Trophoblast cell (in vitro differentiated cells and primary cell): ENCODE data around the gene SCN7A.
A peak's percentile ranks its signal among the peaks of the same experiment; 100 is the strongest.

ENCODE experiments used
- DNase-seq, 2 donors: peaks; one replicate each; pipeline ENCODE4 v3.0.0-alpha.2; 2016
- H2AFZ ChIP-seq: 2 replicates; pipeline ENCODE4 v1.6.1; 2013; ENCODE audit warnings: low read length, moderate library complexity, mild to moderate bottlenecking; ENCODE audit not compliant: insufficient read depth, poor library complexity
- H2AK5ac ChIP-seq: 2 replicates; pipeline ENCODE4 v1.6.1; 2013; ENCODE audit warnings: mild to moderate bottlenecking, low read length
- H2BK120ac ChIP-seq: 2 replicates; pipeline ENCODE4 v1.6.1; 2013; ENCODE audit warnings: low read length, mild to moderate bottlenecking, moderate library complexity; ENCODE audit not compliant: insufficient read depth, poor library complexity
- H2BK12ac ChIP-seq: 2 replicates; pipeline ENCODE4 v1.6.1; 2013; ENCODE audit warnings: mild to moderate bottlenecking, low read length, moderate library complexity
- H2BK5ac ChIP-seq: 2 replicates; pipeline ENCODE4 v1.6.1; 2013; ENCODE audit warnings: low read length, low read depth, moderate library complexity, mild to moderate bottlenecking; ENCODE audit not compliant: poor library complexity
- H3K14ac ChIP-seq: 2 replicates; pipeline ENCODE4 v1.6.1; 2013; ENCODE audit warnings: mild to moderate bottlenecking, low read length
- H3K18ac ChIP-seq: 2 replicates; pipeline ENCODE4 v1.6.1; 2013; ENCODE audit warnings: mild to moderate bottlenecking, low read length
- H3K23ac ChIP-seq: 2 replicates; pipeline ENCODE4 v1.6.1; 2013; ENCODE audit warnings: low read length
- H3K27ac ChIP-seq: 2 replicates; pipeline ENCODE4 v1.5.1; 2013; ENCODE audit warnings: low read depth, mild to moderate bottlenecking, inconsistent platforms, low read length, moderate library complexity
- H3K27me3 ChIP-seq: 2 replicates; pipeline ENCODE4 v1.6.1; 2013; ENCODE audit warnings: inconsistent platforms, mild to moderate bottlenecking, low read length, moderate library complexity; ENCODE audit not compliant: insufficient read depth
- H3K36me3 ChIP-seq, 2 experiments: 1 replicate in 1 of 2; 2 replicates in 1 of 2; pipeline ENCODE4 v1.6.1; 2013; ENCODE audit warnings: low read length in 2 of 2, mild to moderate bottlenecking in 2 of 2, moderate library complexity in 1 of 2; ENCODE audit not compliant: insufficient read depth in 2 of 2, control insufficient read depth in 1 of 2
- H3K4ac ChIP-seq: 2 replicates; pipeline ENCODE4 v1.6.1; 2013; ENCODE audit warnings: low read depth, mild to moderate bottlenecking, low read length, moderate library complexity
- H3K4me1 ChIP-seq, 2 experiments: 1 replicate in 1 of 2; 2 replicates in 1 of 2; pipeline ENCODE4 v1.6.1; 2013; ENCODE audit warnings: low read length in 2 of 2, mild to moderate bottlenecking in 2 of 2, moderate library complexity in 1 of 2; ENCODE audit not compliant: insufficient read depth in 2 of 2, control insufficient read depth in 1 of 2
- H3K4me2 ChIP-seq: 2 replicates; pipeline ENCODE4 v1.6.1; 2013; ENCODE audit warnings: inconsistent platforms, mild to moderate bottlenecking, low read length, moderate library complexity
- H3K4me3 ChIP-seq: 2 replicates; pipeline ENCODE4 v1.5.1; 2013; ENCODE audit warnings: mild to moderate bottlenecking, low read depth, low read length, inconsistent platforms
- H3K79me1 ChIP-seq: one replicate; pipeline ENCODE4 v1.6.1; 2013; ENCODE audit warnings: low read length
- H3K79me2 ChIP-seq: 2 replicates; pipeline ENCODE4 v1.6.1; 2013; ENCODE audit warnings: low read length, mild to moderate bottlenecking; ENCODE audit not compliant: control insufficient read depth, insufficient read depth, poor library complexity
- H3K9ac ChIP-seq: 2 replicates; pipeline ENCODE4 v1.6.1; 2013; ENCODE audit warnings: mild to moderate bottlenecking, low read length
- H3K9me3 ChIP-seq: 2 replicates; pipeline ENCODE4 v1.6.1; 2013; ENCODE audit warnings: low read depth, mild to moderate bottlenecking, control low read depth, inconsistent platforms, low read length; ENCODE audit not compliant: insufficient read depth
- H4K12ac ChIP-seq: 2 replicates; pipeline ENCODE4 v1.6.1; 2013; ENCODE audit warnings: low read depth, mild to moderate bottlenecking, low read length, moderate library complexity
- H4K8ac ChIP-seq: 2 replicates; pipeline ENCODE4 v1.6.1; 2013; ENCODE audit warnings: low read depth, mild to moderate bottlenecking, low read length, moderate library complexity
- H4K91ac ChIP-seq: one replicate; pipeline ENCODE4 v1.6.1; 2013; ENCODE audit warnings: low read depth, mild to moderate bottlenecking, low read length, moderate library complexity
- WGBS: extraction: QIAGEN DNeasy Blood & Tissue Kit; methylation state at CpG from one replicate; pipeline ENCODE4 v1.1.7; 2013; ENCODE audit warnings: missing lambda C conversion rate; ENCODE audit not compliant: insufficient read length, insufficient coverage; ENCODE audit errors: extremely low coverage; 5-methylcytosine and 5-hydroxymethylcytosine counted together

Gene SCN7A

GRCh38 chr2:166372046-166372445 is 122.0 kb downstream of the SCN7A start:
- H3K4me2 ChIP-seq: no peak overlapping the region
- no peaks in the 10 kb centered on the region for H3K27me3 ChIP-seq
- H3K4me1 ChIP-seq: peaks cover 0 to 6% of the 10 kb centered on the region in 2 experiments
- WGBS: no CpG with 5 or more reads among the region's 2 CpGs
- no peak overlapping the region for H4K91ac ChIP-seq
- no peaks in the 10 kb centered on the region for H3K9me3 ChIP-seq
- no peaks in the 10 kb centered on the region for H3K79me2 ChIP-seq
- no peak overlapping the region for H3K4ac ChIP-seq
- H2AFZ ChIP-seq: no peak overlapping the region
- H2BK12ac ChIP-seq: no peak overlapping the region
- H4K12ac ChIP-seq: no peak overlapping the region
- H2BK120ac ChIP-seq: no peak overlapping the region
- no peaks in the 10 kb centered on the region for H3K36me3 ChIP-seq
- no peak overlapping the region for H3K18ac ChIP-seq
- no peak overlapping the region for H3K14ac ChIP-seq
- no peak overlapping the region for H3K9ac ChIP-seq
- no peak overlapping the region for H3K23ac ChIP-seq
- no peak overlapping the region for H2BK5ac ChIP-seq
- DNase-seq: peak; percentile 71 to 87
- H3K4me3 ChIP-seq: no peak overlapping the region
- H3K27ac ChIP-seq: no peak overlapping the region
- H4K8ac ChIP-seq: no peak overlapping the region
- H2AK5ac ChIP-seq: no peak overlapping the region
- no peaks in the 10 kb centered on the region for H3K79me1 ChIP-seq

- Histone ChIP-seq H3K18ac (no peak overlapping the region), H3K9me3 (no peaks in the 10 kb centered on the region), H3K4me3 (no peak overlapping the region), H3K23ac (no peak overlapping the region), H2AFZ (no peak overlapping the region), H3K4me1 (no peaks in the 10 kb centered on the region), H3K4me2 (no peak overlapping the region), H3K36me3 (no peaks in the 10 kb centered on the region), H2BK120ac (no peak overlapping the region), H2BK5ac (no peak overlapping the region), H3K4ac (no peak overlapping the region), H3K27me3 (no peaks in the 10 kb centered on the region), H4K91ac (no peak overlapping the region), H3K9ac (no peak overlapping the region), H3K79me1 (no peaks in the 10 kb centered on the region), H3K14ac (no peak overlapping the region), H3K79me2 (no peaks in the 10 kb centered on the region), H2AK5ac (no peak overlapping the region), H4K8ac (no peak overlapping the region), H4K12ac (no peak overlapping the region), H2BK12ac (no peak overlapping the region), H3K27ac (no peak overlapping the region)
- WGBS: no CpG with 5 or more reads among the region's 6 CpGs
- DNase-seq: no peak
Observed at GRCh38 chr2:166365803-166366420, 128.1 kb downstream of the SCN7A start.

GRCh38 chr2:166365239-166365638 is 128.8 kb downstream of the SCN7A start:
- no peak overlapping the region for H3K4me3 ChIP-seq
- no peaks in the 10 kb centered on the region for H3K9me3 ChIP-seq
- no peaks in the 10 kb centered on the region for H3K4me1 ChIP-seq
- no peak overlapping the region for H2BK5ac ChIP-seq
- H3K79me2 ChIP-seq: no peaks in the 10 kb centered on the region
- DNase-seq: peak; percentile 43 to 72
- no peak overlapping the region for H2AK5ac ChIP-seq
- H4K91ac ChIP-seq: no peak overlapping the region
- H3K27me3 ChIP-seq: no peaks in the 10 kb centered on the region
- H2BK120ac ChIP-seq: no peak overlapping the region
- H3K4ac ChIP-seq: no peak overlapping the region
- WGBS: no CpG with 5 or more reads among the region's 3 CpGs
- no peak overlapping the region for H3K18ac ChIP-seq
- no peak overlapping the region for H4K12ac ChIP-seq
- H2AFZ ChIP-seq: no peak overlapping the region
- H3K9ac ChIP-seq: no peak overlapping the region
- H4K8ac ChIP-seq: no peak overlapping the region
- no peak overlapping the region for H2BK12ac ChIP-seq
- no peak overlapping the region for H3K14ac ChIP-seq
- H3K36me3 ChIP-seq: no peaks in the 10 kb centered on the region
- H3K79me1 ChIP-seq: no peaks in the 10 kb centered on the region
- H3K23ac ChIP-seq: no peak overlapping the region
- no peak overlapping the region for H3K27ac ChIP-seq
- H3K4me2 ChIP-seq: no peak overlapping the region

GRCh38 chr2:166364476-166365161 is 129.4 kb downstream of the SCN7A start:
- H2BK12ac ChIP-seq: no peak overlapping the region
- no peaks in the 10 kb centered on the region for H3K9me3 ChIP-seq
- H2BK120ac ChIP-seq: no peak overlapping the region
- DNase-seq: peak in 1 of 2 donors; percentile 42
- no peak overlapping the region for H3K23ac ChIP-seq
- H3K27me3 ChIP-seq: no peaks in the 10 kb centered on the region
- H3K79me2 ChIP-seq: no peaks in the 10 kb centered on the region
- no peaks in the 10 kb centered on the region for H3K79me1 ChIP-seq
- H4K91ac ChIP-seq: no peak overlapping the region
- H3K9ac ChIP-seq: no peak overlapping the region
- no peak overlapping the region for H2AFZ ChIP-seq
- no peak overlapping the region for H3K4me3 ChIP-seq
- no peak overlapping the region for H3K4me2 ChIP-seq
- no peaks in the 10 kb centered on the region for H3K36me3 ChIP-seq
- H3K27ac ChIP-seq: no peak overlapping the region
- H4K8ac ChIP-seq: no peak overlapping the region
- no peak overlapping the region for H4K12ac ChIP-seq
- H3K14ac ChIP-seq: no peak overlapping the region
- H3K18ac ChIP-seq: no peak overlapping the region
- no peaks in the 10 kb centered on the region for H3K4me1 ChIP-seq
- 100% methylated on average over 1 of the region's 9 CpGs for WGBS
- H3K4ac ChIP-seq: no peak overlapping the region
- no peak overlapping the region for H2BK5ac ChIP-seq
- H2AK5ac ChIP-seq: no peak overlapping the region
